Trophoblast cell (in vitro differentiated cells and primary cell): ENCODE data around the gene TRIM8.

Experiments used
- DNase-seq, 2 donors: peaks; one replicate each; pipeline ENCODE4 v3.0.0-alpha.2; 2016
- H2AFZ ChIP-seq: 2 replicates; pipeline ENCODE4 v1.6.1; 2013; ENCODE audit warnings: low read length, moderate library complexity, mild to moderate bottlenecking; ENCODE audit not compliant: insufficient read depth, poor library complexity
- H2AK5ac ChIP-seq: 2 replicates; pipeline ENCODE4 v1.6.1; 2013; ENCODE audit warnings: mild to moderate bottlenecking, low read length
- H2BK120ac ChIP-seq: 2 replicates; pipeline ENCODE4 v1.6.1; 2013; ENCODE audit warnings: low read length, mild to moderate bottlenecking, moderate library complexity; ENCODE audit not compliant: insufficient read depth, poor library complexity
- H2BK12ac ChIP-seq: 2 replicates; pipeline ENCODE4 v1.6.1; 2013; ENCODE audit warnings: mild to moderate bottlenecking, low read length, moderate library complexity
- H2BK5ac ChIP-seq: 2 replicates; pipeline ENCODE4 v1.6.1; 2013; ENCODE audit warnings: low read length, low read depth, moderate library complexity, mild to moderate bottlenecking; ENCODE audit not compliant: poor library complexity
- H3K14ac ChIP-seq: 2 replicates; pipeline ENCODE4 v1.6.1; 2013; ENCODE audit warnings: mild to moderate bottlenecking, low read length
- H3K18ac ChIP-seq: 2 replicates; pipeline ENCODE4 v1.6.1; 2013; ENCODE audit warnings: mild to moderate bottlenecking, low read length
- H3K23ac ChIP-seq: 2 replicates; pipeline ENCODE4 v1.6.1; 2013; ENCODE audit warnings: low read length
- H3K27ac ChIP-seq: 2 replicates; pipeline ENCODE4 v1.5.1; 2013; ENCODE audit warnings: low read depth, mild to moderate bottlenecking, inconsistent platforms, low read length, moderate library complexity
- H3K27me3 ChIP-seq: 2 replicates; pipeline ENCODE4 v1.6.1; 2013; ENCODE audit warnings: inconsistent platforms, mild to moderate bottlenecking, low read length, moderate library complexity; ENCODE audit not compliant: insufficient read depth
- H3K36me3 ChIP-seq, 2 experiments: 1 replicate in 1 of 2; 2 replicates in 1 of 2; pipeline ENCODE4 v1.6.1; 2013; ENCODE audit warnings: low read length in 2 of 2, mild to moderate bottlenecking in 2 of 2, moderate library complexity in 1 of 2; ENCODE audit not compliant: insufficient read depth in 2 of 2, control insufficient read depth in 1 of 2
- H3K4ac ChIP-seq: 2 replicates; pipeline ENCODE4 v1.6.1; 2013; ENCODE audit warnings: low read depth, mild to moderate bottlenecking, low read length, moderate library complexity
- H3K4me1 ChIP-seq, 2 experiments: 1 replicate in 1 of 2; 2 replicates in 1 of 2; pipeline ENCODE4 v1.6.1; 2013; ENCODE audit warnings: low read length in 2 of 2, mild to moderate bottlenecking in 2 of 2, moderate library complexity in 1 of 2; ENCODE audit not compliant: insufficient read depth in 2 of 2, control insufficient read depth in 1 of 2
- H3K4me2 ChIP-seq: 2 replicates; pipeline ENCODE4 v1.6.1; 2013; ENCODE audit warnings: inconsistent platforms, mild to moderate bottlenecking, low read length, moderate library complexity
- H3K4me3 ChIP-seq: 2 replicates; pipeline ENCODE4 v1.5.1; 2013; ENCODE audit warnings: mild to moderate bottlenecking, low read depth, low read length, inconsistent platforms
- H3K79me1 ChIP-seq: one replicate; pipeline ENCODE4 v1.6.1; 2013; ENCODE audit warnings: low read length
- H3K79me2 ChIP-seq: 2 replicates; pipeline ENCODE4 v1.6.1; 2013; ENCODE audit warnings: low read length, mild to moderate bottlenecking; ENCODE audit not compliant: control insufficient read depth, insufficient read depth, poor library complexity
- H3K9ac ChIP-seq: 2 replicates; pipeline ENCODE4 v1.6.1; 2013; ENCODE audit warnings: mild to moderate bottlenecking, low read length
- H3K9me3 ChIP-seq: 2 replicates; pipeline ENCODE4 v1.6.1; 2013; ENCODE audit warnings: low read depth, mild to moderate bottlenecking, control low read depth, inconsistent platforms, low read length; ENCODE audit not compliant: insufficient read depth
- H4K12ac ChIP-seq: 2 replicates; pipeline ENCODE4 v1.6.1; 2013; ENCODE audit warnings: low read depth, mild to moderate bottlenecking, low read length, moderate library complexity
- H4K8ac ChIP-seq: 2 replicates; pipeline ENCODE4 v1.6.1; 2013; ENCODE audit warnings: low read depth, mild to moderate bottlenecking, low read length, moderate library complexity
- H4K91ac ChIP-seq: one replicate; pipeline ENCODE4 v1.6.1; 2013; ENCODE audit warnings: low read depth, mild to moderate bottlenecking, low read length, moderate library complexity
- WGBS: extraction: QIAGEN DNeasy Blood & Tissue Kit; methylation state at CpG from one replicate; pipeline ENCODE4 v1.1.7; 2013; ENCODE audit warnings: missing lambda C conversion rate; ENCODE audit not compliant: insufficient read length, insufficient coverage; ENCODE audit errors: extremely low coverage; 5-methylcytosine and 5-hydroxymethylcytosine counted together

Gene TRIM8

GRCh38 chr10:102705531-102705930, 61.3 kb downstream of the TRIM8 start:
- H2AFZ ChIP-seq, result no peak overlapping the region
- no peak overlapping the region for H2BK120ac ChIP-seq
- no peak overlapping the region for H3K4me2 ChIP-seq
- H3K27ac ChIP-seq, result no peak overlapping the region
- WGBS, result no CpG with 5 or more reads among the region's 2 CpGs
- H3K9ac ChIP-seq, result no peak overlapping the region
- no peak overlapping the region for H3K4ac ChIP-seq
- no peak overlapping the region for H3K18ac ChIP-seq
- no peak overlapping the region for H2AK5ac ChIP-seq
- peaks cover 2 to 4% of the 10 kb centered on the region in 2 experiments for H3K36me3 ChIP-seq
- H2BK5ac ChIP-seq, result no peak overlapping the region
- H3K79me2 ChIP-seq, result no peaks in the 10 kb centered on the region
- H4K8ac ChIP-seq, result no peak overlapping the region
- H3K23ac ChIP-seq, result no peak overlapping the region
- H3K79me1 ChIP-seq, result no peaks in the 10 kb centered on the region
- H3K14ac ChIP-seq, result no peak overlapping the region
- H4K12ac ChIP-seq, result no peak overlapping the region
- no peaks in the 10 kb centered on the region for H3K27me3 ChIP-seq
- no peaks in the 10 kb centered on the region for H3K4me1 ChIP-seq
- DNase-seq, result no peak
- H3K4me3 ChIP-seq, result no peak overlapping the region
- H4K91ac ChIP-seq, result no peak overlapping the region
- no peak overlapping the region for H2BK12ac ChIP-seq
- no peaks in the 10 kb centered on the region for H3K9me3 ChIP-seq
